Renal cortex interstitium (tissue), 11 donors: ENCODE data around the gene EGFR. TPM values are rescaled to one million over a fixed set of nuclear protein-coding genes. Genes with fewer than 3 reads are reported as not detected.

Experiments
- DNase-seq, 11 donors: peaks; one replicate each; pipeline ENCODE4 v3.0.0-alpha.2; 2013; ENCODE audit warnings: low read depth in 9 of 11, low spot score in 4 of 11; ENCODE audit errors: extremely low read depth in 1 of 11
- polyA plus RNA-seq, 3 donors: library from polyadenylated mRNA; unstranded; fragments of 120-200 nt; gene quantifications; one replicate each; pipeline ENCODE4 v1.2.1, GENCODE V29; 2013; ENCODE audit not compliant: insufficient read length in 3 of 3

Gene EGFR
- polyA plus RNA-seq, 3 donors: 29.9 to 33.1 (median 30.3) TPM

DNA sequence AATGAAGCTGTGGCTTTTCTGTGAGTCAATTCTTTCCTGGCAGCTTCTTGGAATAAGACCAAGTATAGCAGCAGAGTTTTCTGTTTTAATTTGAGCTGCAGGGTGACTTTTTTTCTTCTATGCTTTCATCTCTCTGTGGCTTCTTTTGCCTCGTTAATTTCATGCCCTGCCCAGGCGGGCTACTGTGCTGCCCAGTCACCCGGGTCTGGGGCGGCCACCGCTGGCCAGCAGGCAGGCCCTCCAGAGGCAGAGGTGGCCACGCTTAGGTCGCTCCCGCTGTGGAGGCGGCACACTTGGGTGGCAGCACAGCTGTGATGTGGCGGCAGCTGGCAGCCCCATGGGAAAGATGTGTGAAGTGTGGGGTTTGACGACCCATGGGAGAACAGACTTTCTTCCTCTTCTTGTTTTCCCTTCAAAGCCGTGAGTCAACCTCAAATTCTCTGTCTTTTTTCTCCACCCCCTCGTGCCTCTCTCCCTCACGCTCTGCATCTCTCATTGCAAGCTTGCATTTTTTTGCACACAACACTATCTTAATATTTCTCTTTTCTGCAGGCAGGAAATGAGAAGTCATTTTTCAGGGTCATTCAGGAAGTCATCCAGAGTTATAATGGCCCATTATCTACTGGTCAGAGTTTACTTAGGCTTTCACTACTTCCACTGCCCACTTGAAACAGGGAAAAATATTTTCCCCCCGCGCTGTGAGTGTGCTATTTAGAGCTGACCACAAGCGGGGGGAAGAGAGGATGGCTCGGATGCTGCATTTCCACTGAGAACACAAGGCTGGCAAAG, 67.8 kb downstream of the EGFR start:
- peak in 5 of 11 donors; percentile 55 to 70 (median 62) for DNase-seq

- no peak for DNase-seq
Observed at GRCh38 chr7:55087521-55087961, 68.7 kb downstream of the EGFR start.

- no peak for DNase-seq
Observed at GRCh38 chr7:55088107-55088506, 69.3 kb downstream of the EGFR start.

GRCh38 chr7:55088620-55089019, 69.8 kb downstream of the EGFR start:
- no peak for DNase-seq

DNA sequence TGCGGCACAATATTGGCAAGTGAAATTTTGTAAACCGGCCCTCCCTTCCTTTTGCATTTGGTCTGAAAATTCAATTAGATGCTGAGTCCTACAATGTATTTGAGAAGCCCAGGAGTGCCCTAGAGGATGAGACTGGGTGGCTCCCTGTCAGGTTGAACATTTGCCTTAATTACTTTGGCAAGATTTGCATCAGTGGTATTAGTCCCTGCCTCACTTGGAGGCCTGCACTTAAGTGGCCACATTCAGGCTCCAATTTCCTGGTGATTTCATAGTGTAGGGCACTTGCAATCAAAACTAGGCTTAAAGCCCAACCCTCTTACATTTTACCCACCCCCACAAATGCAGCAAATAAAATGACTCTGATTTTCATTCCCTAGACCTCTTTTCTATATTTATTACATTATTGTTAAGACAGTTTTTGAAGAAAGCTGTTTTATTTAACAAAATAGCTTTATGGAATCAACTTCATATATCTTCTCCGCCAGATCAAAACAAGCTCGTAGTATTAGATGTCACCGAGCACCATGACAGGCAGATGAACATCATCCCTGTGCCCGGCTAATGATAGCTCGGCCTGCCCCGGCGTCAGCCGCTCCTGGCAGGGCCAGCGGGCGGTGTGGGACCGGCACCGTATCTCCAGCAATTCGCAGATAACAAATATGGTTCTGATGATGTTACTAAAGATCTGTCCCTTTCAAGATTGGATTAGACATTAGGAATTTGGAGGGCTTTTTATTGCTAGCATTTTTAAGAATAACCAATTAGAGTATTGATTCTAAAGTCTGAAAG, 73.6 kb downstream of the EGFR start:
- DNase-seq: no peak

GRCh38 chr7:55092975-55093373, 74.2 kb downstream of the EGFR start:
- no peak for DNase-seq

GRCh38 chr7:55093674-55094073, 74.9 kb downstream of the EGFR start:
- DNase-seq: no peak

- DNase-seq: no peak
Observed at GRCh38 chr7:55094092-55094690, 75.4 kb downstream of the EGFR start.

DNA sequence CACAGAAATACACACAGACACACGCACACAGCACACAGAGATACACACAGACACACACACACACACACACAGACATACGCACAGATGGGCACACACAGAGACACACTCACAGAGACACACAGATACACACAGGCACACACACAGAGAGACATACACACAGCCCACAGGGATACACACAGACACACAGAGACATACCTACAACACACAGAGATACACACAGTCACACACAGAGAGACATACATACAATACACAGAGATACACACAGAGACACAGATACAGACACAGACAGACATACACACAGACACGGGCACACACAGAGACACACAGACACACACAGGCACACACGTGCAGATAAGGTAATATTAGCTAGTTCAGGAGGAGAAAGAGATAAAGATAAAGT, 76.9 kb downstream of the EGFR start:
- DNase-seq: no peak

- no peak for DNase-seq
Observed at GRCh38 chr7:55096323-55096722, 77.5 kb downstream of the EGFR start.

- no peak for DNase-seq
Observed at GRCh38 chr7:55097100-55097499, 78.3 kb downstream of the EGFR start.

- DNase-seq: no peak
Observed at GRCh38 chr7:55099066-55099820, 80.4 kb downstream of the EGFR start.

- DNase-seq: no peak
Observed at GRCh38 chr7:55099821-55100543, 81.2 kb downstream of the EGFR start.

GRCh38 chr7:55100544-55101327, 81.9 kb downstream of the EGFR start:
- DNase-seq: no peak

- no peak for DNase-seq
Observed at GRCh38 chr7:55101359-55101758, 82.5 kb downstream of the EGFR start.

DNA sequence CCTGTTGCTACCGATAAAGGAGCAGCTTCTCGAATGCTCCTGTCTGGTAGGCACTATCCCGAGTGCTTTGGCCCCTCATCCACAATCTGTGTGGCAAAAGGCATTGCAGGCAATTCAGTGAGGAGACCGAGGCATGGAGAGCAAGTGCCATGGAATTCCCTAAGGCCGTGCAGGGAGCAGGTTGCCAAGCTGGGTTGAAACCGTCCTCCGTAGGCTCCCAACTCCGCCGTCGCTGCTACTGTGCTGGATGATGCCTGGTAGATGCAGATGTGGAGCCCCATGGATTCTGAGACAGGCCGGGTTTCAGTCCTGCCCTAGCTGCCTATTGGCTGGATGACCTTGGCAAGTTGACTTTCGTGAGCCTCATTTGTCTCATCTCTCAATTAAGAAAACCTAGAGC, 85.3 kb downstream of the EGFR start:
- no peak for DNase-seq

DNA sequence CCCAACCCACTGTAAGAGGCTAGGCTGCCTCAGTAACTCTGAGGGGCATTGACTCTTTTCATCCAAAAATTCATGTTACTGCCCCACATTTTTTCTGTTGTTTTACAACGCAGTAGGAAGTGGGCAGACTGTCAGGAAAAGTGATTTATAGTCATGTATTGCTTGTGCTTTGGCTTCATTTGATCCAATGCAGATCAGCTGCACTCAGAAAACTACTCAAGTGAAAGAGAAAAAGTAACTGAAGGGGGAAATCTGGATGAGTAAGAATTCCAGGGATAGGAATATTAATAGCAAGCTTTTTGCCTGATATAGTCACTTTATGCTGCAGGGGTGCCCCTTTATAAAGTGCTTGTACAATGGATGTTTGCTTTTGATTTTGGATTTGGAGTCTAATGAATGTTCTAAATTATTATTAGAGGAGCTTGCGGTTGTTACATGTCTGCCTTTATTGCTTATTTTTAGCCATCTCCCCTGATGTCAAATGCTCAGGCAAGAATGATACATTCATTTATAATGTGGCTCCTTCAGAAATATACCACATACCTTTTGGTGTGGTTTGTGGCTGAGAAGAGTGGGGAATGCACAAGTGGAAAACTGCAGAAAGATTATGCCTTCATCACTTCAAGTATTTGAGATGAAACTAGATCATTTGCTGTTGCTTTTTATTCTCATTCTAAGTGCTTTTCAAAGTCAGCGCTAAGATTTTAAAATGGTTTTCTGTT, 86.1 kb downstream of the EGFR start:
- no peak for DNase-seq
